Tibial nerve (tissue), 4 donors: Measurements from ENCODE around the gene SORBS1.

Experiments
- EP300 ChIP-seq, 2 donors: sonication (generic); formaldehyde crosslinking; IDR thresholded peaks; one replicate each; pipeline ENCODE4 v1.6.1; 2017; ENCODE audit warnings: antibody characterized with exemption in 2 of 2, mild to moderate bottlenecking in 1 of 2
- TF ChIP-seq, protein P1 (sequence below), 5 experiments: fragments of 200-600 bp in 3 of 5; fragments of 450-650 bp in 2 of 5; sonication (generic) in 3 of 5; IDR thresholded peaks; one replicate each; pipeline ENCODE4 v1.5.1; 2016 to 2019; ENCODE audit warnings: antibody characterized with exemption in 5 of 5, mild to moderate bottlenecking in 3 of 5, moderate library complexity in 2 of 5

GRCh38 chr10:95373660-95374059 lies 187.5 kb downstream of the SORBS1 start:
- TF ChIP-seq, protein P1, sequence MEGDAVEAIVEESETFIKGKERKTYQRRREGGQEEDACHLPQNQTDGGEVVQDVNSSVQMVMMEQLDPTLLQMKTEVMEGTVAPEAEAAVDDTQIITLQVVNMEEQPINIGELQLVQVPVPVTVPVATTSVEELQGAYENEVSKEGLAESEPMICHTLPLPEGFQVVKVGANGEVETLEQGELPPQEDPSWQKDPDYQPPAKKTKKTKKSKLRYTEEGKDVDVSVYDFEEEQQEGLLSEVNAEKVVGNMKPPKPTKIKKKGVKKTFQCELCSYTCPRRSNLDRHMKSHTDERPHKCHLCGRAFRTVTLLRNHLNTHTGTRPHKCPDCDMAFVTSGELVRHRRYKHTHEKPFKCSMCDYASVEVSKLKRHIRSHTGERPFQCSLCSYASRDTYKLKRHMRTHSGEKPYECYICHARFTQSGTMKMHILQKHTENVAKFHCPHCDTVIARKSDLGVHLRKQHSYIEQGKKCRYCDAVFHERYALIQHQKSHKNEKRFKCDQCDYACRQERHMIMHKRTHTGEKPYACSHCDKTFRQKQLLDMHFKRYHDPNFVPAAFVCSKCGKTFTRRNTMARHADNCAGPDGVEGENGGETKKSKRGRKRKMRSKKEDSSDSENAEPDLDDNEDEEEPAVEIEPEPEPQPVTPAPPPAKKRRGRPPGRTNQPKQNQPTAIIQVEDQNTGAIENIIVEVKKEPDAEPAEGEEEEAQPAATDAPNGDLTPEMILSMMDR (IDR thresholded peaks at IDR 0.05): no peak
- no peak for TF ChIP-seq EP300 (IDR thresholded peaks at IDR 0.05)
